Metanephros (tissue), 1 donor: Measurements from ENCODE around the gene PPIL6. TPM values are rescaled to one million over a fixed set of nuclear protein-coding genes. Genes with fewer than 3 reads are reported as not detected.

Experiments used
- total RNA-seq: library from RNA; depleted of rRNA; stranded (reverse); fragments of >200 nt; gene quantifications from one replicate; pipeline ENCODE4 v1.2.3, GENCODE V29; 2014

PPIL6 gene
- 11.7 TPM for total RNA-seq

GRCh38 chr6:109440331-109441068 lies at the start of gene PPIL6, which contains the start of gene SMPD2:
Gene PPIL6 (minus strand): TSS chr6:109440628. CDS start chr6:109440590, 38 bp downstream.
Gene SMPD2 (plus strand): TSS chr6:109440724. CDS start chr6:109441122, 398 bp downstream.

GRCh38 chr6:109482905-109483734 lies 42.7 kb upstream of the PPIL6 start, which contains the start of gene ZBTB24:
Gene ZBTB24 (minus strand): TSS chr6:109483219. CDS start chr6:109482026, 1,193 bp downstream.

GRCh38 chr6:109455437-109456110 lies 15.1 kb upstream of the PPIL6 start, which contains the start of gene MICAL1:
Gene MICAL1 (minus strand): TSS chr6:109455772. CDS start chr6:109454196, 1,576 bp downstream.

DNA sequence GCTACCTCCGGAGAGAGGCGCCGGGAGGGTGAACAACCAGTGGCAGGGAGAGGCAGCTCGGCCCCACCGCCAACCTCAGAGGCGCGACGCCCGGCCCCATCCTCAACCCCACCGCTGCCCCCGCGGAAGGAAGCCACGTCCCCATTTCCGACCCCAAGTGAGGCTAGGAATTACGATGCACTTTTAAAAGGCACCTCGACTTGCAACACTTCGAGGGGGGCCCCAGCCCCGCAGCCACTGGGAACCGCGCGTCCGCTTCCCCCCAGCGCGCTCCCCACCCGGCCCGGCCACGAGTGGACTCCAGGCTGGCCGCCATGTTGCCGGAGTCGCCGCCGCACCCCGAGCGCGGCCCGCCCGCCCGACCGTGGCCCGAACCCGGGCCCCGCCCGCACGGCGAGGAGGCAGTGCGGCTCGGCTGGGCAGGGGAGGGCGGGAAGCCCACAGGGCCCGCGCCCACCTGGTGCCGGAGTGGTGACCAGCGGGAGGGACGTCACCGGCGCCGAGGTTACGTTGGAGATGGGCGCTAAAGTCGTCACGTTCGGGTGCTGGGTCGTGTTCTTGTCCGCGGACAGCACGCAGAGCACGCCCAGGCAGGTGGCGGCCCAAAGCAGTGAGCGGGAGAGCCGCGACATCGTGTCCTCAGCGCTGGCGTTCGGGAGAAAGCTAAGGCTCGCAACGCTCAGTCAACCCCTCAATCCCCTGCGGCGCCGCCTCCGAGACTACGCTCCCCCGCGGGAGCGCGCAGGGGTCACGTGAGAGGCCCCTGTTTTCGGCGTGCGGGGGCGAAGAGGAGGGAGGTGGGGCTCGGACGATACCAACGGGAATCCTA lies 58.5 kb downstream of the PPIL6 start, which contains the start of gene CD164:
TSS of gene CD164 (minus strand) at position 721 of the 829 bp plus-strand sequence. CDS start at position 632, 89 bp downstream.

Other genes starting within 250 kb of the PPIL6 start
- gene CD164, start 58.2 kb downstream of the PPIL6 start, total RNA-seq = 283 TPM
- gene SMPD2, start 96 bp upstream of the PPIL6 start, total RNA-seq = 12.9 TPM
- gene MICAL1, start 15.1 kb upstream of the PPIL6 start, total RNA-seq = 29.0 TPM
- 13.1 TPM for gene ZBTB24, start 42.6 kb upstream of the PPIL6 start, total RNA-seq